ENCODE measurements around the gene VWA7. TPM values are rescaled to one million over a fixed set of nuclear protein-coding genes. Genes with fewer than 3 reads are reported as not detected.

Gene VWA7
- total RNA-seq, 2 donors from 2014 or later = 4.2 to 6.3 TPM

GRCh38 chr6:31727034-31727716 lies 50.0 kb downstream of the VWA7 start:
- H3K4me3 ChIP-seq = no peak overlapping the region
- intact Hi-C loops (cut with DNase I) = no loop called here
- H3K27me3 ChIP-seq = no peaks in the 10 kb centered on the region
- ATAC-seq (no peak), DNase-seq (peak in 1 of 4 donors; percentile 53)
- no peaks in the 10 kb centered on the region for H3K9me3 ChIP-seq
- H3K36me3 ChIP-seq (replicated peaks in 1 of 2; ENCODE audit: insufficient read depth in 1 of 2, low read depth in 2 of 2) = peaks cover 2 to 8% of the 10 kb centered on the region in 2 donors
- H3K4me1 ChIP-seq = peaks cover 27% of the 10 kb centered on the region
- TF ChIP-seq POLR2A (IDR thresholded peaks at IDR 0.05) = no peak
- no peak for TF ChIP-seq CTCF (IDR thresholded peaks at IDR 0.05)
- WGBS, 2 donors = 64 to 85% methylated on average over 7 of the region's 7 CpGs
- H3K27ac ChIP-seq = peak overlapping the region in 1 of 4 donors; percentile 93

GRCh38 chr6:31725502-31726350 lies 51.4 kb downstream of the VWA7 start:
- no peak overlapping the region for H3K4me3 ChIP-seq
- 75 to 82% methylated on average over 12 of the region's 12 CpGs for WGBS, 2 donors
- no peak overlapping the region for H3K27ac ChIP-seq
- no peak for ATAC-seq
- H3K4me1 ChIP-seq = peaks cover 27% of the 10 kb centered on the region
- H3K36me3 ChIP-seq (replicated peaks in 1 of 2; ENCODE audit: insufficient read depth in 1 of 2, low read depth in 2 of 2) = no peaks in the 10 kb centered on the region
- peak in 1 of 4 donors; percentile 25 for DNase-seq
- H3K9me3 ChIP-seq = no peaks in the 10 kb centered on the region
- no peaks in the 10 kb centered on the region for H3K27me3 ChIP-seq
- TF ChIP-seq CTCF (IDR thresholded peaks at IDR 0.05) = no peak
- no peak for TF ChIP-seq POLR2A (IDR thresholded peaks at IDR 0.05)
- intact Hi-C loops (cut with DNase I) = no loop called here

GRCh38 chr6:31723980-31724691 lies 53.0 kb downstream of the VWA7 start:
- TF ChIP-seq POLR2A (IDR thresholded peaks at IDR 0.05) (no peak), CTCF (IDR thresholded peaks at IDR 0.05) (no peak)
- no peaks in the 10 kb centered on the region for H3K9me3 ChIP-seq
- DNase-seq = no peak

GRCh38 chr6:31723245-31723979 lies 53.7 kb downstream of the VWA7 start, which contains the start of gene MPIG6B:
Gene MPIG6B (plus strand): TSS chr6:31723373. CDS start chr6:31723384, 11 bp downstream.
- peaks cover 11% of the 10 kb centered on the region for H3K4me1 ChIP-seq
- no peaks in the 10 kb centered on the region for H3K36me3 ChIP-seq (replicated peaks in 1 of 2; ENCODE audit: insufficient read depth in 1 of 2, low read depth in 2 of 2)
- intact Hi-C loops (cut with DNase I) = no loop called here
- 71 to 76% methylated on average over 30 to 46 of the region's 46 CpGs for WGBS, 2 donors
- no peak for ATAC-seq
- no peaks in the 10 kb centered on the region for H3K27me3 ChIP-seq
- H3K9me3 ChIP-seq = no peaks in the 10 kb centered on the region
- H3K27ac ChIP-seq = no peak within 1 kb of the TSS
- TF ChIP-seq POLR2A (IDR thresholded peaks at IDR 0.05) = no peak
- no peak for TF ChIP-seq CTCF (IDR thresholded peaks at IDR 0.05)
- no peak for DNase-seq
- H3K4me3 ChIP-seq = no peak within 1 kb of the TSS

More at GRCh38 chr6:31723980-31724691, 53.0 kb downstream of the VWA7 start:
- Histone ChIP-seq H3K36me3 (replicated peaks in 1 of 2; ENCODE audit: insufficient read depth in 1 of 2, low read depth in 2 of 2) (no peaks in the 10 kb centered on the region), H3K4me3 (no peak overlapping the region), H3K27me3 (no peaks in the 10 kb centered on the region), H3K4me1 (peaks cover 11% of the 10 kb centered on the region), H3K27ac (no peak overlapping the region)
- intact Hi-C loops (cut with DNase I) = no loop called here
- ATAC-seq = no peak
- 76% methylated on average over 15 to 16 of the region's 25 CpGs for WGBS, 2 donors

Measured in body of pancreas (tissue), 4 donors.